ENCODE results near the gene PTK6. TPM values are rescaled to one million over a fixed set of nuclear protein-coding genes. Genes with fewer than 3 reads are reported as not detected.

PTK6 gene
- total RNA-seq, 2 donors from 2014 or later: 0.60 TPM; not detected in 1

- no peak for DNase-seq (ENCODE audit: low spot score)
- intact Hi-C loops (cut with DNase I): loop anchor here in 1 of 2 donors (5.0 to 10.0 kb wide), 2 partner anchors 108 to 436 kb away; no protein-coding TSS in a partner anchor
Observed at GRCh38 chr20:63536241-63536977, 767 bp downstream of the PTK6 start.

GRCh38 chr20:63534831-63535651, 2.1 kb downstream of the PTK6 start:
- DNase-seq (ENCODE audit: low spot score): peak; percentile 84
- intact Hi-C loops (cut with DNase I): loop anchor here in 1 of 2 donors (5.0 to 10.0 kb wide), 2 partner anchors 110 to 437 kb away; no protein-coding TSS in a partner anchor

- intact Hi-C loops (cut with DNase I): loop anchor here in 1 of 2 donors (10.0 kb wide), 1 partner anchor 110 kb away; no protein-coding TSS in a partner anchor
- no peak for DNase-seq (ENCODE audit: low spot score)
Observed at GRCh38 chr20:63534427-63534830, 2.7 kb downstream of the PTK6 start.

GRCh38 chr20:63533871-63534393, 3.2 kb downstream of the PTK6 start:
- DNase-seq (ENCODE audit: low spot score): no peak
- intact Hi-C loops (cut with DNase I): loop anchor here in 1 of 2 donors (10.0 kb wide), 1 partner anchor 111 kb away; no protein-coding TSS in a partner anchor

- intact Hi-C loops (cut with DNase I): loop anchor here in 1 of 2 donors (10.0 kb wide), 1 partner anchor 111 kb away; no protein-coding TSS in a partner anchor
- no peak for DNase-seq (ENCODE audit: low spot score)
Observed at GRCh38 chr20:63533388-63533787, 3.8 kb downstream of the PTK6 start.

- intact Hi-C loops (cut with DNase I): loop anchor here in 1 of 2 donors (10.0 kb wide), 1 partner anchor 112 kb away; no protein-coding TSS in a partner anchor
- DNase-seq (ENCODE audit: low spot score): no peak
Observed at GRCh38 chr20:63532449-63532971, 4.7 kb downstream of the PTK6 start.

- intact Hi-C loops (cut with DNase I): loop anchor here in 1 of 2 donors (10.0 kb wide), 1 partner anchor 113 kb away; no protein-coding TSS in a partner anchor
- DNase-seq (ENCODE audit: low spot score): no peak
Observed at GRCh38 chr20:63531686-63532448, 5.3 kb downstream of the PTK6 start.

GRCh38 chr20:63530788-63531160, 6.4 kb downstream of the PTK6 start:
- no peak for DNase-seq (ENCODE audit: low spot score)
- intact Hi-C loops (cut with DNase I): loop anchor here in 1 of 2 donors (10.0 kb wide), 1 partner anchor 114 kb away; no protein-coding TSS in a partner anchor

GRCh38 chr20:63529861-63530787, 7.1 kb downstream of the PTK6 start:
- DNase-seq (ENCODE audit: low spot score): no peak
- intact Hi-C loops (cut with DNase I): loop anchor here in 1 of 2 donors (10.0 kb wide), 1 partner anchor 115 kb away; no protein-coding TSS in a partner anchor

GRCh38 chr20:63529180-63529860, 7.9 kb downstream of the PTK6 start:
- intact Hi-C loops (cut with DNase I): no loop called here
- DNase-seq (ENCODE audit: low spot score): no peak

GRCh38 chr20:63527184-63527583, 10.0 kb downstream of the PTK6 start:
- no peak for DNase-seq (ENCODE audit: low spot score)
- intact Hi-C loops (cut with DNase I): no loop called here

- intact Hi-C loops (cut with DNase I): no loop called here
Observed at GRCh38 chr20:63525971-63526370, 11.2 kb downstream of the PTK6 start.

GRCh38 chr20:63525185-63525584, 12.0 kb downstream of the PTK6 start:
- no peak for DNase-seq (ENCODE audit: low spot score)
- intact Hi-C loops (cut with DNase I): no loop called here

More at GRCh38 chr20:63525971-63526370, 11.2 kb downstream of the PTK6 start:
- no peak for DNase-seq (ENCODE audit: low spot score)

GRCh38 chr20:63522981-63523611, 14.1 kb downstream of the PTK6 start:
- intact Hi-C loops (cut with DNase I): no loop called here
- DNase-seq (ENCODE audit: low spot score): no peak

- intact Hi-C loops (cut with DNase I): no loop called here
- no peak for DNase-seq (ENCODE audit: low spot score)
Observed at GRCh38 chr20:63522091-63522868, 14.9 kb downstream of the PTK6 start.

GRCh38 chr20:63521602-63522001, 15.6 kb downstream of the PTK6 start:
- DNase-seq (ENCODE audit: low spot score): peak; percentile 79
- intact Hi-C loops (cut with DNase I): no loop called here

All from posterior vena cava (tissue), 2 donors.